HCT116 (cell line): Measurements from ENCODE around the gene DNMT3L.
A peak's percentile ranks its signal among the peaks of the same experiment; 100 is the strongest.

Experiments used
- CEBPB ChIP-seq: IDR thresholded peaks from 2 replicates; pipeline ENCODE4 v1.6.1; 2012; ENCODE audit warnings: low read depth
- EGR1 ChIP-seq: IDR thresholded peaks from 2 replicates; pipeline ENCODE4 v1.6.1; 2012; ENCODE audit warnings: low read depth
- EZH2 ChIP-seq: fragments of 200-600 bp; sonication (generic); IDR thresholded peaks from 2 replicates; pipeline ENCODE4 v1.6.1; 2017; ENCODE audit warnings: antibody characterized with exemption, mixed run types
- EZH2phosphoT487 ChIP-seq: fragments of 200-600 bp; IDR thresholded peaks from 2 replicates; pipeline ENCODE4 v1.6.1; 2018; ENCODE audit warnings: antibody characterized with exemption, borderline replicate concordance
- JUND ChIP-seq: IDR thresholded peaks from 2 replicates; pipeline ENCODE4 v1.6.1; 2012
- POLR2A ChIP-seq: IDR thresholded peaks from 2 replicates; pipeline ENCODE4 v1.7.0; 2011; ENCODE audit warnings: borderline replicate concordance; ENCODE audit not compliant: insufficient read depth, insufficient read length; ENCODE audit errors: extremely low read depth
- POLR2AphosphoS5 ChIP-seq: IDR thresholded peaks from 2 replicates; pipeline ENCODE4 v1.6.1; 2011; ENCODE audit warnings: mild to moderate bottlenecking, low read depth, low read length, moderate library complexity
- SRF ChIP-seq: IDR thresholded peaks from 2 replicates; pipeline ENCODE4 v1.6.1; 2012; ENCODE audit warnings: low read depth
- YY1 ChIP-seq: IDR thresholded peaks from 2 replicates; pipeline ENCODE4 v1.6.1; 2011; ENCODE audit warnings: low read length, low read depth, moderate library complexity, mild to moderate bottlenecking; ENCODE audit not compliant: insufficient replicate concordance; ENCODE audit errors: extremely low read depth
- ZNF274 ChIP-seq: fragments of 200-500 bp; sonication (Bioruptor generic); IDR thresholded peaks from 2 replicates; pipeline ENCODE4 v1.6.1; 2014; ENCODE audit warnings: mild to moderate bottlenecking, low read depth, low read length, inconsistent platforms
- TF ChIP-seq, protein P1 (sequence below): IDR thresholded peaks from 2 replicates; pipeline ENCODE4 v1.6.1; 2012; ENCODE audit warnings: low read depth
- TF ChIP-seq, protein P2 (sequence below), 3 experiments: fragments of 200-600 bp in 1 of 3; sonication (generic) in 1 of 3; IDR thresholded peaks in 2 of 3; conservative IDR thresholded peaks in 1 of 3; 2 replicates each; pipeline ENCODE4 v1.5.1; 2012 to 2017; ENCODE audit warnings: low read depth in 2 of 3, low read length in 2 of 3, antibody characterized with exemption in 1 of 3, borderline replicate concordance in 1 of 3, control low read depth in 1 of 3, mild to moderate bottlenecking in 1 of 3, mixed read lengths in 1 of 3, mixed run types in 1 of 3, moderate library complexity in 1 of 3; ENCODE audit not compliant: insufficient read depth in 1 of 3
- TF ChIP-seq, protein P3 (sequence below): IDR thresholded peaks from 2 replicates; pipeline ENCODE4 v1.6.1; 2011; ENCODE audit warnings: mild to moderate bottlenecking, low read length, moderate library complexity; ENCODE audit not compliant: insufficient replicate concordance; ENCODE audit errors: extremely low read depth
- TF ChIP-seq, protein P4 (sequence below): IDR thresholded peaks from 2 replicates; pipeline ENCODE4 v1.6.1; 2012

DNA sequence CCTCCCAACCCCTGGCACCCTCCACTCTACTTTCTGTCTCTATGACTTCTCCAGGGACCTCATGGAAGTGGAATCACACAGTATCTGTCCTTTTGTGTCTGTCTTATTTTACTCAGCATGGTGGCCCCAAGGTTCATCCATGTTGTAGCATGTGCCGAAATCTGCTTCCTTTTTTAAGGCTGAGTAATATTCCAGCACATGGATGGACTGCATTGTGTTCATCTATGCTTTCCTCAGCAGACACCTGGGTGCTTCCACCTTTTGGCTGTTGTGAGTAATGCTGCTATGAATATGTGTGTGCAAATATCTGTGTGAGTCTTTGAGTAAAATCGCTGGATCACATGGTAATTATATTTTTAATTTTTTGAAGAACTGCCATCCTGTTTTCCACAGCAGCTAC is 36.6 kb upstream of the DNMT3L start:
- TF ChIP-seq, protein P1, sequence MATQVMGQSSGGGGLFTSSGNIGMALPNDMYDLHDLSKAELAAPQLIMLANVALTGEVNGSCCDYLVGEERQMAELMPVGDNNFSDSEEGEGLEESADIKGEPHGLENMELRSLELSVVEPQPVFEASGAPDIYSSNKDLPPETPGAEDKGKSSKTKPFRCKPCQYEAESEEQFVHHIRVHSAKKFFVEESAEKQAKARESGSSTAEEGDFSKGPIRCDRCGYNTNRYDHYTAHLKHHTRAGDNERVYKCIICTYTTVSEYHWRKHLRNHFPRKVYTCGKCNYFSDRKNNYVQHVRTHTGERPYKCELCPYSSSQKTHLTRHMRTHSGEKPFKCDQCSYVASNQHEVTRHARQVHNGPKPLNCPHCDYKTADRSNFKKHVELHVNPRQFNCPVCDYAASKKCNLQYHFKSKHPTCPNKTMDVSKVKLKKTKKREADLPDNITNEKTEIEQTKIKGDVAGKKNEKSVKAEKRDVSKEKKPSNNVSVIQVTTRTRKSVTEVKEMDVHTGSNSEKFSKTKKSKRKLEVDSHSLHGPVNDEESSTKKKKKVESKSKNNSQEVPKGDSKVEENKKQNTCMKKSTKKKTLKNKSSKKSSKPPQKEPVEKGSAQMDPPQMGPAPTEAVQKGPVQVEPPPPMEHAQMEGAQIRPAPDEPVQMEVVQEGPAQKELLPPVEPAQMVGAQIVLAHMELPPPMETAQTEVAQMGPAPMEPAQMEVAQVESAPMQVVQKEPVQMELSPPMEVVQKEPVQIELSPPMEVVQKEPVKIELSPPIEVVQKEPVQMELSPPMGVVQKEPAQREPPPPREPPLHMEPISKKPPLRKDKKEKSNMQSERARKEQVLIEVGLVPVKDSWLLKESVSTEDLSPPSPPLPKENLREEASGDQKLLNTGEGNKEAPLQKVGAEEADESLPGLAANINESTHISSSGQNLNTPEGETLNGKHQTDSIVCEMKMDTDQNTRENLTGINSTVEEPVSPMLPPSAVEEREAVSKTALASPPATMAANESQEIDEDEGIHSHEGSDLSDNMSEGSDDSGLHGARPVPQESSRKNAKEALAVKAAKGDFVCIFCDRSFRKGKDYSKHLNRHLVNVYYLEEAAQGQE = no peak
- TF ChIP-seq POLR2AphosphoS5 = no peak
- no peak for TF ChIP-seq POLR2A
- no peak for TF ChIP-seq JUND
- TF ChIP-seq YY1 = no peak
- TF ChIP-seq SRF = no peak
- TF ChIP-seq, protein P2, sequence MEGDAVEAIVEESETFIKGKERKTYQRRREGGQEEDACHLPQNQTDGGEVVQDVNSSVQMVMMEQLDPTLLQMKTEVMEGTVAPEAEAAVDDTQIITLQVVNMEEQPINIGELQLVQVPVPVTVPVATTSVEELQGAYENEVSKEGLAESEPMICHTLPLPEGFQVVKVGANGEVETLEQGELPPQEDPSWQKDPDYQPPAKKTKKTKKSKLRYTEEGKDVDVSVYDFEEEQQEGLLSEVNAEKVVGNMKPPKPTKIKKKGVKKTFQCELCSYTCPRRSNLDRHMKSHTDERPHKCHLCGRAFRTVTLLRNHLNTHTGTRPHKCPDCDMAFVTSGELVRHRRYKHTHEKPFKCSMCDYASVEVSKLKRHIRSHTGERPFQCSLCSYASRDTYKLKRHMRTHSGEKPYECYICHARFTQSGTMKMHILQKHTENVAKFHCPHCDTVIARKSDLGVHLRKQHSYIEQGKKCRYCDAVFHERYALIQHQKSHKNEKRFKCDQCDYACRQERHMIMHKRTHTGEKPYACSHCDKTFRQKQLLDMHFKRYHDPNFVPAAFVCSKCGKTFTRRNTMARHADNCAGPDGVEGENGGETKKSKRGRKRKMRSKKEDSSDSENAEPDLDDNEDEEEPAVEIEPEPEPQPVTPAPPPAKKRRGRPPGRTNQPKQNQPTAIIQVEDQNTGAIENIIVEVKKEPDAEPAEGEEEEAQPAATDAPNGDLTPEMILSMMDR (IDR thresholded peaks at IDR 0.05 in 2 of 3, conservative IDR thresholded peaks at IDR 0.05 in 1 of 3; ENCODE audit: borderline replicate concordance in 1 of 3, insufficient read depth in 1 of 3, low read depth in 2 of 3, low read length in 2 of 3) = peak in 2 of 3 experiments; percentile 19 to 30; a peak in 3 of 6 replicates
- no peak for TF ChIP-seq ZNF274
- no peak for TF ChIP-seq CEBPB
- TF ChIP-seq, protein P3, sequence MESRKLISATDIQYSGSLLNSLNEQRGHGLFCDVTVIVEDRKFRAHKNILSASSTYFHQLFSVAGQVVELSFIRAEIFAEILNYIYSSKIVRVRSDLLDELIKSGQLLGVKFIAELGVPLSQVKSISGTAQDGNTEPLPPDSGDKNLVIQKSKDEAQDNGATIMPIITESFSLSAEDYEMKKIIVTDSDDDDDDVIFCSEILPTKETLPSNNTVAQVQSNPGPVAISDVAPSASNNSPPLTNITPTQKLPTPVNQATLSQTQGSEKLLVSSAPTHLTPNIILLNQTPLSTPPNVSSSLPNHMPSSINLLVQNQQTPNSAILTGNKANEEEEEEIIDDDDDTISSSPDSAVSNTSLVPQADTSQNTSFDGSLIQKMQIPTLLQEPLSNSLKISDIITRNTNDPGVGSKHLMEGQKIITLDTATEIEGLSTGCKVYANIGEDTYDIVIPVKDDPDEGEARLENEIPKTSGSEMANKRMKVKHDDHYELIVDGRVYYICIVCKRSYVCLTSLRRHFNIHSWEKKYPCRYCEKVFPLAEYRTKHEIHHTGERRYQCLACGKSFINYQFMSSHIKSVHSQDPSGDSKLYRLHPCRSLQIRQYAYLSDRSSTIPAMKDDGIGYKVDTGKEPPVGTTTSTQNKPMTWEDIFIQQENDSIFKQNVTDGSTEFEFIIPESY = no peak
- TF ChIP-seq EGR1 = no peak
- no peak for TF ChIP-seq EZH2phosphoT487
- TF ChIP-seq, protein P4, sequence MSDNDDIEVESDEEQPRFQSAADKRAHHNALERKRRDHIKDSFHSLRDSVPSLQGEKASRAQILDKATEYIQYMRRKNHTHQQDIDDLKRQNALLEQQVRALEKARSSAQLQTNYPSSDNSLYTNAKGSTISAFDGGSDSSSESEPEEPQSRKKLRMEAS = no peak
- TF ChIP-seq EZH2 = no peak
